Natural killer cell (primary cell): Measurements from ENCODE around the gene CDHR1. TPM values are rescaled to one million over a fixed set of nuclear protein-coding genes. Genes with fewer than 3 reads are reported as not detected.
"Not testable (repeated sequence)": the region's sequence is repeated elsewhere in the genome, so short reads cannot be mapped to it uniquely, and the experiment has no call there.

Source experiments
- ATAC-seq, 3 donors: fragments of 150-1000 bp in 2 of 3; fragments of 200-7000 bp in 1 of 3; cut with Tn5 transposase; 1 replicate in 1 of 3; 2 replicates in 2 of 3; pipeline ENCODE4 v1.10.0; 2021; ENCODE audit warnings: mild to moderate bottlenecking in 2 of 3, moderate library complexity in 2 of 3
- DNase-seq, 2 donors: peaks; one replicate each; pipeline versions ENCODE4 v3.0.0 to v3.0.0-alpha.2; 2013 to 2021; ENCODE audit warnings: mixed read lengths in 1 of 2
- H3K27ac ChIP-seq: one replicate; pipeline ENCODE4 v1.5.1; 2013; ENCODE audit warnings: mild to moderate bottlenecking, low read length
- H3K27me3 ChIP-seq: one replicate; pipeline ENCODE4 v1.6.1; 2013; ENCODE audit warnings: low read length; ENCODE audit not compliant: control insufficient read depth, insufficient read depth
- H3K36me3 ChIP-seq: one replicate; pipeline ENCODE4 v1.6.1; 2013; ENCODE audit warnings: low read length; ENCODE audit not compliant: control insufficient read depth, insufficient read depth
- H3K4me1 ChIP-seq: one replicate; pipeline ENCODE4 v1.6.1; 2013; ENCODE audit warnings: low read length; ENCODE audit not compliant: control insufficient read depth, insufficient read depth
- H3K4me3 ChIP-seq: one replicate; pipeline ENCODE4 v1.5.1; 2013; ENCODE audit warnings: low read length
- H3K9me3 ChIP-seq: one replicate; pipeline ENCODE4 v1.6.1; 2013; ENCODE audit warnings: low read length; ENCODE audit not compliant: control insufficient read depth, insufficient read depth
- H3K27ac Mint-ChIP-seq, 2 donors: one replicate each; pipeline ENCODE4 v1.8.0; 2022; ENCODE audit warnings: mild to moderate bottlenecking in 2 of 2, mixed read lengths in 2 of 2, moderate library complexity in 1 of 2
- H3K27me3 Mint-ChIP-seq, 2 donors: one replicate each; pipeline ENCODE4 v1.8.0; 2022; ENCODE audit warnings: low read depth in 2 of 2, mixed read lengths in 2 of 2
- H3K36me3 Mint-ChIP-seq: one replicate; pipeline ENCODE4 v1.8.0; 2022; ENCODE audit warnings: mixed read lengths
- H3K4me1 Mint-ChIP-seq, 2 donors: one replicate each; pipeline ENCODE4 v1.8.0; 2022; ENCODE audit warnings: mixed read lengths in 2 of 2
- H3K4me3 Mint-ChIP-seq: one replicate; pipeline ENCODE4 v1.8.0; 2022; ENCODE audit warnings: mild to moderate bottlenecking, moderate library complexity, mixed read lengths
- H3K9me3 Mint-ChIP-seq, 2 donors: one replicate each; pipeline ENCODE4 v1.8.0; 2022; ENCODE audit warnings: mixed read lengths in 2 of 2
- WGBS: methylation state at CpG from one replicate; pipeline ENCODE4 v1.1.7; 2013; ENCODE audit warnings: missing lambda C conversion rate; ENCODE audit not compliant: insufficient coverage; 5-methylcytosine and 5-hydroxymethylcytosine counted together
- intact Hi-C: fragments of 100-400 bp; cut with micrococcal nuclease; formaldehyde crosslinking; loops from one replicate; pipeline ENCODE4 v1.14.2; 2022
- total RNA-seq, 4 donors: library from RNA; stranded (reverse); fragments of 120-200 nt in 1 of 4; gene quantifications; one replicate each; pipeline versions ENCODE4 v1.2.3 to v1.2.4, GENCODE V29; 2013 to 2022
- TF ChIP-seq, protein P1 (sequence below): fragments of 200-600 bp; IDR thresholded peaks from one replicate; pipeline ENCODE4 v1.8.0; 2022; ENCODE audit warnings: antibody characterized with exemption

Gene CDHR1
- 1 to 10 TPM; 4.0 to 9.5 (median 6.5) TPM for total RNA-seq
- total RNA-seq (2013) = 11.3 TPM

DNA sequence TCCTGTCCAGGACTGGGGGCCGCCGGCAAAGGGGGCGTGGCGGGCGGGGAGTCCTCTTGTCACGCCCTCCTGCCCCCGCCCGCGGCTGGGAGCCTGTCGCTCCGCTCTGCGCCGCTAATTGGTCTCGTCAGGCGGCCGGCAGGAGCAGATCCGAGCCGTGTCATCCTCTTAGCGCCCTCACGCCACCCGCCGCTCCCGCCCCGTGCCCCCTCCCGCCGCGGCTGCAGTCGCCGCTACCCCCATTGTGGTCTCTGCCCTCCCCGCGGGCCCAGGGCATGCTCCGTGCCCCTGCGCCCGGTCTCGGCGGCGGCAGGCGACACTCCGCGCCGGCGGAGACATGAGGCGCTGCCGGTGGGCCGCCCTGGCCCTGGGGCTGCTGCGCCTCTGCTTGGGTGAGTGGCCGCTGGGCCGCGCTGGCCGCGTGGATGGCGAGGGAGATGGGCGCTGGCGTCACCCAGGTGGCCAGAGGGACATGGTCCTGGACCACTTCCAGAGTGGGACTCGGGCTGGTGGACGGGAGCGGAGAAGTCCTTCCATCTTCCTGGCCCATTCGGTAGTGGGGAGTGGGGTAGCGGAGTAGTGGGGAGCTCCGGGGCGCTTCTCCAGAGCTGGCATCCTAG lies at the start of gene CDHR1:
CDHR1 (plus strand) TSS at position 114 of the 620 bp plus-strand sequence; CDS start at position 338, 224 bp downstream.
- WGBS = under 1% methylated on average over 61 of the region's 61 CpGs
- H3K27ac Mint-ChIP-seq = peak within 1 kb of the TSS in 1 of 2 donors; percentile 76
- Histone ChIP-seq H3K27ac (no peak within 1 kb of the TSS), H3K9me3 (no peaks in the 10 kb centered on the region), H3K4me3 (peak within 1 kb of the TSS; percentile 50), H3K4me1 (peaks cover 47% of the 10 kb centered on the region), H3K27me3 (no peaks in the 10 kb centered on the region), H3K36me3 (no peaks in the 10 kb centered on the region)
- ATAC-seq (peak; percentile 81 to 95 (median 91)), DNase-seq (peak; percentile 57 to 70)
- H3K9me3 Mint-ChIP-seq = no peaks in the 10 kb centered on the region
- intact Hi-C loops = no loop called here
- peaks cover 12 to 25% of the 10 kb centered on the region in 2 donors for H3K4me1 Mint-ChIP-seq
- peak within 1 kb of the TSS; percentile 80 for H3K4me3 Mint-ChIP-seq
- H3K27me3 Mint-ChIP-seq = no peaks in the 10 kb centered on the region
- no peaks in the 10 kb centered on the region for H3K36me3 Mint-ChIP-seq
- TF ChIP-seq, protein P1, sequence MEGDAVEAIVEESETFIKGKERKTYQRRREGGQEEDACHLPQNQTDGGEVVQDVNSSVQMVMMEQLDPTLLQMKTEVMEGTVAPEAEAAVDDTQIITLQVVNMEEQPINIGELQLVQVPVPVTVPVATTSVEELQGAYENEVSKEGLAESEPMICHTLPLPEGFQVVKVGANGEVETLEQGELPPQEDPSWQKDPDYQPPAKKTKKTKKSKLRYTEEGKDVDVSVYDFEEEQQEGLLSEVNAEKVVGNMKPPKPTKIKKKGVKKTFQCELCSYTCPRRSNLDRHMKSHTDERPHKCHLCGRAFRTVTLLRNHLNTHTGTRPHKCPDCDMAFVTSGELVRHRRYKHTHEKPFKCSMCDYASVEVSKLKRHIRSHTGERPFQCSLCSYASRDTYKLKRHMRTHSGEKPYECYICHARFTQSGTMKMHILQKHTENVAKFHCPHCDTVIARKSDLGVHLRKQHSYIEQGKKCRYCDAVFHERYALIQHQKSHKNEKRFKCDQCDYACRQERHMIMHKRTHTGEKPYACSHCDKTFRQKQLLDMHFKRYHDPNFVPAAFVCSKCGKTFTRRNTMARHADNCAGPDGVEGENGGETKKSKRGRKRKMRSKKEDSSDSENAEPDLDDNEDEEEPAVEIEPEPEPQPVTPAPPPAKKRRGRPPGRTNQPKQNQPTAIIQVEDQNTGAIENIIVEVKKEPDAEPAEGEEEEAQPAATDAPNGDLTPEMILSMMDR = no peak

DNA sequence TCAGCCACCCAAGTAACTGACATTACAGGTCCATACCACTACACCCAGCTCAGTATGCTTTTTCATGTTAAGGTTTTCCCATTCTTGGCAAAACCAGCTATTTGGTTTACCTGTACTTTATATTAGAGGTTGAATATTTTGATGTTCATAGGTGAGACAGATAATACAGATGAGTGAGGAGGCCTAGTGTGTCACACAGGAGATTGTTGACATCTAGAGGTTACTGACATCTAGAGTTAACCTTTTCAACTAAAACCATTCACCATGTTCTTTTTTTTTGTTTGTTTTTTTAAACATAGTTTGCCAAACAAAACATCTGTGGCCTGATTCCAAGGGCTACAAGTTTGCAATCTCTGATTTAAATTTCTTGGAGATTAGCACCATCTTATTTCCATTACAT lies 47.0 kb upstream of the CDHR1 start:
- Histone ChIP-seq H3K9me3 (no peaks in the 10 kb centered on the region), H3K27me3 (no peaks in the 10 kb centered on the region), H3K4me1 (no peaks in the 10 kb centered on the region), H3K27ac (no peak overlapping the region), H3K36me3 (peaks cover 92% of the 10 kb centered on the region), H3K4me3 (no peak overlapping the region)
- peaks cover 24% of the 10 kb centered on the region for H3K36me3 Mint-ChIP-seq
- TF ChIP-seq, protein P1 = no peak
- intact Hi-C loops = no loop called here
- peaks cover 0 to 4% of the 10 kb centered on the region in 2 donors for H3K4me1 Mint-ChIP-seq
- no peak for DNase-seq
- no peak for ATAC-seq
- no peaks in the 10 kb centered on the region for H3K9me3 Mint-ChIP-seq
- H3K27ac Mint-ChIP-seq = no peak overlapping the region
- no peaks in the 10 kb centered on the region for H3K27me3 Mint-ChIP-seq
- no peak overlapping the region for H3K4me3 Mint-ChIP-seq

DNA sequence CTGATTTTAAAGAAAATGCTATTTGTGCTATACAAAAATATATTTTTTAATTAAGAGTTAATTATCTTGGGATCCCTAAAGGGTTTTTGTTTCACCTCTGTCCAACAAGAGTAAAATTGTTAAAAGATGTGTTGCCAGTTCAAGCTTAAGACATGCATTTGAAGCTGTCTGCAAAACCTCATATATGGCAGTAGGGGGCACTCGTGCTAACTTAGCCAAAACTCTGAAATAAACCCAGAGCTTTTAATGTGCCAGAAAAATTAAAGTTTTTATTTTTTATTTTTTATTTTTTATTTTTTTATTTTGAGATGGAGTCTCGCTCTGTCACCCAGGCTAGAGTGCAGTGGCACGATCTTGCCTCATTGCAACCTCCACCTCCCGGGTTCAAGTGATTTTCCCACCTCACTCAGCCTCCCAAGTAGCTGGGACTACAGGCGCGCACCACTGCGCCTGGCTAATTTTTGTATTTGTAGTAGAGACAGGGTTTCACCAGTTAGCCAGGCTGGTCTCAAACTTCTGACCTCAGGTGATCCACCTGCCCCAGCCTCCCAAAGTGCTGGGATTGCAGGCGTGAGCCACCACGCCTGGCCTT lies 46.2 kb upstream of the CDHR1 start:
- intact Hi-C loops = loop anchor here (1.0 to 2.0 kb wide), 2 partner anchors 57 to 67 kb away; no protein-coding TSS in a partner anchor
- H3K4me3 Mint-ChIP-seq, H3K4me1 ChIP-seq, H3K9me3 Mint-ChIP-seq, H3K27ac ChIP-seq, H3K4me3 ChIP-seq, H3K27me3 ChIP-seq, H3K9me3 ChIP-seq, H3K4me1 Mint-ChIP-seq, H3K27me3 Mint-ChIP-seq, H3K27ac Mint-ChIP-seq: not testable (repeated sequence)
- 76% methylated on average over 6 of the region's 9 CpGs for WGBS
- ATAC-seq (peak; percentile 61 to 91 (median 79)), DNase-seq (peak in 1 of 2 donors; percentile 77)
- peaks cover 93% of the 10 kb centered on the region for H3K36me3 ChIP-seq
- TF ChIP-seq, protein P1 = peak; percentile 87
- H3K36me3 Mint-ChIP-seq = peaks cover 31% of the 10 kb centered on the region
